Measurements from ENCODE around the gene CNST.

DNA sequence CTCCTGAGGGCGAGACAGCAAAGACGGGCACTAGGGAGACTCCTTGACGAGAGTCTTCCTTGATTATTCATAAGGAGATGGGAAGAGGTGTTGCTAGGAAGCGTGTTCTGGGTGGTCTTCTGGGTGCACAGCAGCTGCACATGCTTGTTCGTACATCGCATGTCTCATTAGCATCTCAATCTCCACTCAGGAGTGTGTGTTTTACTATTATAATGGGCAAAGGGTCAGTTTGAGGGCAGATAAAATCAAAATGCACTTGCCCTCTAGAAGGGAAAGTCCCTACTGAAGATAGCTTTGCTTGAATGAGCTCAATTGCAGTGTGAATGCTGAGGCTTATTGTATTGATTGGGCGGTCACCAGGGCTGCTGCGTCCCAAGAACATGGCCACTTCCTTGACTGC lies 107.8 kb downstream of the CNST start:
- TF ChIP-seq GATA2 (IDR thresholded peaks at IDR 0.05; ENCODE audit: low read depth, low read length) (no peak), GATA3 (IDR thresholded peaks at IDR 0.05; ENCODE audit: low read depth, low read length) (no peak)
